OCI-LY1 (cell line): ENCODE measurements around the gene BCL2L12.

Experiments used
- H2AFZ ChIP-seq: fragments of 200-600 bp; sonication (generic), shearing (Covaris generic); 2 replicates; pipeline ENCODE4 v1.6.0; 2014; ENCODE audit warnings: antibody characterized with exemption, mild to moderate bottlenecking, low read length
- H3F3A ChIP-seq: fragments of 200-600 bp; sonication (generic), shearing (Covaris generic); 2 replicates; pipeline ENCODE4 v1.6.0; 2014; ENCODE audit warnings: mild to moderate bottlenecking, antibody characterized with exemption, low read length, moderate library complexity; ENCODE audit not compliant: insufficient read depth
- H3K27ac ChIP-seq: fragments of 200-600 bp; sonication (generic); 2 replicates; pipeline ENCODE4 v1.5.1; 2014; ENCODE audit warnings: low read length, mixed run types, mild to moderate bottlenecking, low read depth; ENCODE audit not compliant: poor library complexity, severe bottlenecking
- H3K27me3 ChIP-seq: fragments of 200-600 bp; sonication (generic); 2 replicates; pipeline ENCODE4 v1.6.0; 2014; ENCODE audit warnings: antibody characterized with exemption, mild to moderate bottlenecking, low read length, moderate library complexity; ENCODE audit not compliant: insufficient read depth
- H3K36me3 ChIP-seq: fragments of 200-600 bp; sonication (generic); 2 replicates; pipeline ENCODE4 v1.6.1; 2014; ENCODE audit warnings: mild to moderate bottlenecking, antibody characterized with exemption, low read length, moderate library complexity, mixed read lengths; ENCODE audit not compliant: insufficient read depth
- H3K4me1 ChIP-seq: fragments of 200-600 bp; sonication (generic); 2 replicates; pipeline ENCODE4 v1.5.1; 2014; ENCODE audit warnings: mild to moderate bottlenecking, low read length, moderate library complexity; ENCODE audit not compliant: insufficient read depth, severe bottlenecking
- H3K4me2 ChIP-seq: fragments of 200-600 bp; sonication (generic), shearing (Covaris generic); 2 replicates; pipeline ENCODE4 v1.6.1; 2014; ENCODE audit warnings: low read length
- H3K4me3 ChIP-seq: fragments of 200-600 bp; sonication (generic); 2 replicates; pipeline ENCODE4 v1.5.1; 2014; ENCODE audit warnings: low read length, low read depth, mild to moderate bottlenecking, mixed read lengths; ENCODE audit not compliant: poor library complexity, severe bottlenecking
- H3K79me2 ChIP-seq: fragments of 200-600 bp; shearing (Covaris generic); 2 replicates; pipeline ENCODE4 v1.6.1; 2016; ENCODE audit warnings: mixed run types, low read length, mixed read lengths; ENCODE audit not compliant: insufficient read depth
- H3K9ac ChIP-seq: fragments of 200-600 bp; sonication (generic), shearing (Covaris generic); 2 replicates; pipeline ENCODE4 v1.6.1; 2014; ENCODE audit warnings: mild to moderate bottlenecking, low read length, mixed read lengths
- H3K9me2 ChIP-seq: fragments of 200-600 bp; sonication (generic), shearing (Covaris generic); 2 replicates; pipeline ENCODE4 v1.6.1; 2014; ENCODE audit warnings: low read depth, mild to moderate bottlenecking, low read length, mixed read lengths
- H3K9me3 ChIP-seq: fragments of 200-600 bp; shearing (Covaris generic); 2 replicates; pipeline ENCODE4 v1.6.1; 2014; ENCODE audit warnings: low read length, mixed read lengths
- H4K20me1 ChIP-seq: fragments of 200-600 bp; sonication (generic), shearing (Covaris generic); 2 replicates; pipeline ENCODE4 v1.6.0; 2016; ENCODE audit warnings: mild to moderate bottlenecking, low read length; ENCODE audit not compliant: insufficient read depth
- CTCF ChIP-seq: fragments of 200-600 bp; sonication (generic), shearing (Covaris generic); IDR thresholded peaks from 2 replicates; pipeline ENCODE4 v1.5.1; 2017; ENCODE audit warnings: mild to moderate bottlenecking, antibody characterized with exemption, low read length, moderate library complexity, mixed read lengths
- EZH2 ChIP-seq: fragments of 200-600 bp; sonication (generic), shearing (Covaris generic); IDR thresholded peaks from 2 replicates; pipeline ENCODE4 v1.8.0; 2017; ENCODE audit warnings: borderline replicate concordance, mixed run types, mild to moderate bottlenecking, antibody characterized with exemption, low read length, moderate library complexity, mixed read lengths

Gene BCL2L12

GRCh38 chr19:49685845-49686332 lies 20.2 kb downstream of the BCL2L12 start:
- Histone ChIP-seq H3K9me2 (no peaks in the 10 kb centered on the region), H3K27me3 (no peaks in the 10 kb centered on the region), H3K27ac (no peak overlapping the region), H3K9me3 (no peaks in the 10 kb centered on the region), H3K79me2 (0 out of 2 replicates have a peak, but pooled peaks cover 4% of the 10 kb centered on the region), H4K20me1 (no peaks in the 10 kb centered on the region), H3K4me3 (no peak overlapping the region), H3K9ac (no peak overlapping the region), H3K36me3 (peaks cover 92% of the 10 kb centered on the region), H2AFZ (no peak overlapping the region), H3F3A (no peaks in the 10 kb centered on the region), H3K4me2 (no peak overlapping the region), H3K4me1 (peaks cover 5% of the 10 kb centered on the region)
- TF ChIP-seq CTCF, result no peak
- TF ChIP-seq EZH2, result no peak

- Histone ChIP-seq H3K4me2 (no peak overlapping the region), H3K27ac (no peak overlapping the region), H3K27me3 (no peaks in the 10 kb centered on the region), H4K20me1 (no peaks in the 10 kb centered on the region), H3K9me2 (no peaks in the 10 kb centered on the region), H3K36me3 (peaks cover 87% of the 10 kb centered on the region), H3K9me3 (no peaks in the 10 kb centered on the region), H3K9ac (no peak overlapping the region), H2AFZ (no peak overlapping the region), H3F3A (no peaks in the 10 kb centered on the region), H3K4me1 (peaks cover 10% of the 10 kb centered on the region), H3K79me2 (no peaks in the 10 kb centered on the region), H3K4me3 (no peak overlapping the region)
- TF ChIP-seq CTCF (no peak), EZH2 (no peak)
These were observed 20.9 kb downstream of the BCL2L12 start for GRCh38 chr19:49686503-49687088.

- Histone ChIP-seq H3K36me3 (peaks cover 81% of the 10 kb centered on the region), H3F3A (no peaks in the 10 kb centered on the region)
These were observed 21.4 kb downstream of the BCL2L12 start for GRCh38 chr19:49687150-49687549.

More at GRCh38 chr19:49687150-49687549, 21.4 kb downstream of the BCL2L12 start:
- Histone ChIP-seq H3K27me3 (no peaks in the 10 kb centered on the region), H4K20me1 (no peaks in the 10 kb centered on the region), H3K4me2 (no peak overlapping the region), H3K9ac (no peak overlapping the region), H3K79me2 (no peaks in the 10 kb centered on the region), H3K4me3 (no peak overlapping the region), H2AFZ (no peak overlapping the region), H3K9me3 (no peaks in the 10 kb centered on the region), H3K9me2 (no peaks in the 10 kb centered on the region), H3K27ac (no peak overlapping the region), H3K4me1 (peaks cover 15% of the 10 kb centered on the region)
- TF ChIP-seq EZH2, result no peak
